Activated CD4-positive, alpha-beta T cell treated with anti-CD3 and anti-CD28 coated beads for 24 hours (primary cell): ENCODE data around the gene HYI.
"Not testable (repeated sequence)": the region's sequence is repeated elsewhere in the genome, so short reads cannot be mapped to it uniquely, and the experiment has no call there.

Experiments used
- DNase-seq, 2 donors: peaks; one replicate each; pipeline ENCODE4 v3.0.0-alpha.2; 2020; ENCODE audit warnings: low read depth in 2 of 2

The HYI gene

GRCh38 chr1:43427524-43427923 is 26.2 kb downstream of the HYI start:
- no peak for DNase-seq

- no peak for DNase-seq
Measured at GRCh38 chr1:43426221-43426620, 27.5 kb downstream of the HYI start.

GRCh38 chr1:43425045-43425444 is 28.7 kb downstream of the HYI start:
- DNase-seq: no peak

DNA sequence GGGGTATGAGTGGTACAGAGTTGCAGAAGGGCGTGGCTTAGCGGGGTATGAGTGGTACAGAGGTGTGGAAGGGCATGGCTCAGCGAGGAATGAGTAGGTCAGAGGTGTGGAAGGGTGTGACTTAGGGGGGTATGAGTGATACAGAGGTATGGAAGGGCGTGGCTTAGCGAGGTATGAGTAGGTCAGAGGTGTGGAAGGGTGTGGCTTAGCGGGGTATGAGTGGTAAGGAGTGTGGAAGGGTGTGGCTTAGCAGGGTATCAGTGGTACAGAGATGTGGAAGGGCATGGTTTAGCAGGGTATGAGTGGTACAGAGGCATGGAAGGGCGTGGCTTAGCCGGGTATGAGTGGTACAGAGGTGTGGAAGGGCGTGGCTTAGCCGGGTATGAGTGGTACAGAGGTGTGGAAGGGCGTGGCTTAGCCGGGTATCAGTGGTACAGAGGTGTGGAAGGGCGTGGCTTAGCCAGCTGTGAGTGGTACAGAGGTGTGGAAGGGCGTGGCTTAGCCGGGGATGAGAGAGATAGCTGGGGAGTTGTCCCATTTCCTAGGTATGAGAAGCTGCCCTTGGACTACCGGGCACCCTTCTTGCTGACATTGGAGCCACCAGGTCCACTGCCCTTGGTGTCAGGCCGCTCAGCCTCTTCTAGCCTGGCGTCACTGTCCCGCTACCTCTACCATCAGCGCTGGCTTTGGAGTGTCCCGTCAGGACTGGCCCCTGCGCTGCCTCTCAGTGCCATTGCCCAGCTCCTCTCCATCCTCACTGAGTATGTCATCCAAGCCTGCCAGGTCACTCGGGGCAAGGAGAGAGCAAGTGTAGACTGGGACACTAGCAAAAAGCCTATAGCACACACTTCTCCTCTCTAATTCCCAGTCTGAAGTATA is 29.8 kb downstream of the HYI start:
- DNase-seq: no peak

GRCh38 chr1:43422995-43423671 is 30.6 kb downstream of the HYI start:
- DNase-seq: no peak

GRCh38 chr1:43421976-43422750 is 31.6 kb downstream of the HYI start:
- no peak for DNase-seq

DNA sequence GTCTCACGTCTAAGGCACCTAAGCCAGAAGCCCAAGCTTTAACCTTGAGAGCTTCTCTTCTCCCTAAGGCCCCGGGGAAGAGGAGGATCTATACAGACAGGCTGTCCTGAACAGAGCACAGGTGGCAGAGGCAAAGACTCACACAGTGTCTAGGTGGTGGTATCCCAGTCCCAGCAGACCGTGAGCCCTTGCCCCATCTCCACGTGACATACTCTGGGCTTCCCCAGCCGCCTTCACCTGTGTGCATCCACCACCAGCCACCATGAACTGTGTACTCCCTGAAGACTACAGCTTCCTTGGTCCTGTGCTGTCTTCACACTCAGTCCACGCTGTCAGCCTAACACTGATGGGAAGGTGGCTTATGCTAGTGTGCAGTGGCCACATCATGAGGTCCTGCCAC is 32.3 kb downstream of the HYI start:
- DNase-seq: no peak

DNA sequence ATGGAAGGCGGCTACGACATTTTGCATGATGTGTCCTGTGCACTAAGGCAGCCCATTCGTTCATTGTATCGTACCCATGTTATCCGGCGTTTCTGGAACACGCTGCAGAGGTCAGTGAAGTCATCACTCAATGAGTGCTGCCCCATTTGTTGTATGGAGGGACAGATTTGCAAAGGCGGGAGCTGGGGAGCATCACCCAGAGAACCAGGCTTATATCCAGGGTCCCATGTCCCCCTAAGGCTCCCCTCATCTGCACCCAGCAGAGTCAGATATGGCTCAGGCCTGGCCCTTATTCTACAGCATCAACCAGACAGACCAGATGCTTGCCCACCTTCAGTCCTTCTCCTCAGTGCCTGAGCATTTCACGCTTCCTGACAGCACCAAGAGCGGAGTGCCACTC is 32.9 kb downstream of the HYI start:
- DNase-seq: no peak

DNA sequence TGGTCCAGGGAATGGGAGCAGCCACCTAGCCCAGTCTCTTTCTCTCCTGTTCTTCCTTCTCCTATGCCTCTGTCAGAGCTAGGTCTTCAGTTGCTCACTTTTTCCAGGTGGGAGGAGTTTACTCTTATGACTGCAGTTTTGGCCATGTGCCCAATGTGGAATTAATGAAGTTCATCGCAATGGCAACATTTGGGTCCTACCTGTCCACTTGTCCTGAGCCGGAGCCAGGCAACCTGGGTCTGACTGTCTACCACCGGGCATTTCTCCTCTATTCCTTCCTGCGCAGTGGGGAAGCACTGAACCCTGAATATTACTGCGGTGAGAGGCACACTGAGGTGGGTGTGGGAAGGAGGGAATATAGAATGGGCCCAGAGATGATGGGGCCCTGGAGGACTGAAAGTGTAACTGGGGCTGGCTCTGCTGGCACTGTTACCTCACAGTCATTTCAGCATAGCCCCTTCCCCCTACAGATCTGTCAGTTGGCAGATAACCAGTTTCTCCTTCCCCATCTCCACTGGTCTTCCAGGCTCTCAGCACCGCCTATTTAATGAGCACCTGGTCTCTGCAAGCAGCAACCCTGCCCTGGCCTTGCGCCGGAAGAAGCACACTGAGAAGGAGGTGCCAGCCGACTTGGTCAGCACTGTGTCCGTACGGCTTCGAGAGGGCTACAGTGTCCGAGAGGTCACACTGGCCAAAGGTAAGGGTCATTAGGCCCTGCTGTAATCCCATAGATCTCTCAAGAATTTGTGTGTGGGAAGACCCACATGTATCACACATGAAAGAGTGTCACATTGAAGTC is 33.9 kb downstream of the HYI start:
- DNase-seq: no peak

DNA sequence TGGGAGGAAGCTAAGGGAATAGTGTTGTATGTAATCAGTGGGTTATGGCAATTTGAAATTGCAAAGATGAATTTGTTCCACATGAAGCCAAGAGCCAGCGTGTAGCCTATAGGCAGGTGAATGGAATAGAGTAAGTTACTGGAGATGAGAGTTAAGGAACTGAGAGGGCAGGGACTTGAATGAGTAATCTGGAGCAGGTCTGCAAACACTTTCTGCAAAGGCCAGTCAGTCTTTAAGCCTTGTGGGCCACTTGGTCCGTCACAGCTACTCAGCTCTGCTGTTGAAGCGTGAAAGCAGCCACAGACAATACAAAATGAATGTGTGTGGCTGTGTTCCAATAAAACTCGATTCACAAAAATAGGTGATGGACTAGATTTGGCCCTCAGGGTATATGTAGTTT is 34.9 kb downstream of the HYI start:
- DNase-seq: no peak

GRCh38 chr1:43415901-43416300 is 37.8 kb downstream of the HYI start:
- DNase-seq: no peak

DNA sequence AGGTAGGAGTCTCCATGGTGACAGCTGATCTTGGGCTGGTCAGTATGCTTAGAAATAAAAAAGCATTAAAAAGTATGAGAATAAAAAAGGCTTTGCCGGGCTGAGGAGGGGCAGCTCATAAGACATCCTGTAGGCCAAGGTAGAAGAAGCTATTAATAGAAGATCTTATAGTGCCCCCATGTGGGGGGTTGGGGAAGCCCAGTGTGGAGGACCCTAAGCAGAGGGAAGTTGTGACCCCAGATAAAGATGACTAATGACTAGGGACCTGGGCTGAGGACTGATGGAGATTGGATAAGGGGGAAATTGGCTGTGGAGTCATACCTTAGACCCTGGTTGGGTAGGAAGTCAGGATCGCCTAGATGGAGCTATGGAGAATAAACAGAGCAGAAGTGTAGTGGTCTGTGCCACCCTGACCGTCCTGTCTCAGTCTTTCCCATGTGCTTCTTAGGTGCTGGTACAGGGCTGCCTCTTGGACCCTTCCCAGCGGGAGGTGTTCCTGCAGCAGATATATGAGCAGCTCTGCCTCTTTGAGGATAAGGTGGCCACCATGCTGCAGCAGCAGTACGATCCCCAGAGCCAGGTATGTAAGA is 39.0 kb downstream of the HYI start:
- peak; percentile 28 to 53 for DNase-seq

GRCh38 chr1:43413426-43413825 is 40.3 kb downstream of the HYI start:
- DNase-seq: not testable (repeated sequence)

DNA sequence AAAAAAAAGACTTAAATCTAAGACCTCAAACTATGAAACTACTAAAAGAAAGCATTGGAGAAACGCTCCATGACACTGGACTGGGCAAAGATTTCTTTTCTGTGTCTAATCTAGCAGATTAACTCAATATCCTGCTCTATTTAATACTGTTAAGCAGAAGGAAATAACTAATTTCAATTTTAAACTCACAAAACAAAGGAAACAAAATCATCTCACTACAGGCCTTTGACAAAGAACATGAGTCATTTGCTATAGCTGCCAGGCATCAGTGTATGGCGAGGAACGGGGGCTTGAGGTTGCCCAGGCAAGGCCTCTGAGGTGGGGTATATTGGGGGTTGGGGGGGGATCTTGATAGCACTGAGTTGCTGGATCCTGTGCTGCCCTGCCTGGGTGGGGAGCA is 43.2 kb downstream of the HYI start:
- no peak for DNase-seq

- DNase-seq: no peak
Measured at GRCh38 chr1:43405876-43406234, 47.9 kb downstream of the HYI start.

- no peak for DNase-seq
Measured at GRCh38 chr1:43405219-43405875, 48.4 kb downstream of the HYI start.

DNA sequence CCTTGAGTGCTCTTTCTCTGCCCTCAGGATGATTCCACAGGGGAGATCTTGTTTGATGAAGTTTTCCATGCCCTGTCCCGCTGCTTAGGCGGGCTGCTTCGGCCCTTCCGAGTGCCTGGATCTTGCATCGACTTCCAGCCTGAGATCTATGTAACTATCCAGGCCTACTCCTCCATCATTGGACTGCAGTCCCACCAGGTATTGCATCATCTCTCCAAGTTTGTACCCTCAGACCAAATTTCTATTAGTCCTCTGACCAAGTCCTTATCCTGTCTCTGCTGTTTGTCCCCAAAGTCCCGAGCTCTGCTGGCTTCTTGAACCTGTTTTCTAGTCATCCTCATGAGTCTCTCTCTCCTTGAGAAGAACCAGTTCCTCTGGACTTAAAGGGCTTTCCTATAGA is 49.4 kb downstream of the HYI start:
- DNase-seq: no peak

- no peak for DNase-seq
Measured at GRCh38 chr1:43402089-43402865, 51.5 kb downstream of the HYI start.
